Spleen (tissue), 7 donors: Measurements from ENCODE around the gene ZDHHC11.
"Not testable (repeated sequence)": the region's sequence is repeated elsewhere in the genome, so short reads cannot be mapped to it uniquely, and the experiment has no call there.

Experiments
- CTCF ChIP-seq, 11 experiments: fragments of 200-600 bp in 7 of 11; fragments of 450-650 bp in 4 of 11; sonication (generic) in 4 of 11; IDR thresholded peaks in 8 of 11; conservative IDR thresholded peaks in 3 of 11; 1 replicate in 7 of 11; 2 replicates in 4 of 11; pipeline versions ENCODE4 v1.4.0 to v1.8.0; 2016 to 2021; ENCODE audit warnings: antibody characterized with exemption in 11 of 11, inconsistent platforms in 4 of 11, mild to moderate bottlenecking in 1 of 11
- POLR2AphosphoS5 ChIP-seq, 3 donors: sonication (generic); formaldehyde crosslinking; IDR thresholded peaks; one replicate each; pipeline ENCODE4 v1.5.1; 2017; ENCODE audit warnings: antibody characterized with exemption in 3 of 3
- donor health status: DM: no; HTN: no; CAD: no; lungs with moderate emphysema.
- donor health status: DM: no; HTN: no; CAD: no.
- donor health status: DM: no; HTN: no; CAD: no.

- not testable (repeated sequence) for TF ChIP-seq CTCF (IDR thresholded peaks at IDR 0.05 in 8 of 11, conservative IDR thresholded peaks at IDR 0.05 in 3 of 11); POLR2AphosphoS5 (IDR thresholded peaks at IDR 0.05)
These were observed 71.8 kb downstream of the ZDHHC11 start for GRCh38 chr5:778967-779366.
